Right atrium auricular region (tissue), 2 donors: Measurements from ENCODE around the gene H19. TPM values are rescaled to one million over a fixed set of nuclear protein-coding genes. Genes with fewer than 3 reads are reported as not detected.

Experiments used
- DNase-seq: peaks from one replicate; pipeline ENCODE4 v3.0.0-alpha.2; 2019; ENCODE audit warnings: low spot score
- H3K27ac ChIP-seq, 2 donors: fragments of 200-600 bp; sonication (generic); 1 replicate in 1 of 2; 2 replicates in 1 of 2; pipeline ENCODE4 v1.5.1; 2016 to 2019
- H3K27me3 ChIP-seq, 2 donors: fragments of 200-600 bp; sonication (generic); one replicate each; pipeline versions ENCODE4 v1.5.1 to v1.6.0; 2017 to 2019
- H3K36me3 ChIP-seq: fragments of 200-600 bp; sonication (generic); one replicate; pipeline ENCODE4 v1.5.1; 2016
- H3K4me1 ChIP-seq, 2 donors: fragments of 200-600 bp; sonication (generic); one replicate each; pipeline versions ENCODE4 v1.5.1 to v1.6.0; 2017 to 2019
- H3K4me3 ChIP-seq, 2 donors: fragments of 200-600 bp; sonication (generic); 1 replicate in 1 of 2; 2 replicates in 1 of 2; pipeline ENCODE4 v1.5.1; 2017 to 2019; ENCODE audit warnings: mild to moderate bottlenecking in 1 of 2, moderate library complexity in 1 of 2
- H3K9me3 ChIP-seq, 2 donors: fragments of 200-600 bp; sonication (generic); one replicate each; pipeline ENCODE4 v1.5.1; 2019
- CTCF ChIP-seq, 2 donors: fragments of 200-600 bp; sonication (generic); IDR thresholded peaks; one replicate each; pipeline ENCODE4 v1.5.1; 2019; ENCODE audit warnings: antibody characterized with exemption in 2 of 2
- total RNA-seq, 2 donors: library from RNA; depleted of rRNA; stranded (reverse); fragments of >200 nt; gene quantifications; one replicate each; pipeline ENCODE4 v1.1.0, GENCODE V29; 2016

H19 gene
- total RNA-seq = 100 to 1,000 TPM; 449 to 551 TPM

- H3K36me3 ChIP-seq = no peaks in the 10 kb centered on the region
- H3K4me3 ChIP-seq = no peak within 1 kb of the TSS
- no peaks in the 10 kb centered on the region for H3K4me1 ChIP-seq
- no peak within 1 kb of the TSS for H3K27ac ChIP-seq
- no peaks in the 10 kb centered on the region for H3K9me3 ChIP-seq
- DNase-seq = no peak
- H3K27me3 ChIP-seq = no peaks in the 10 kb centered on the region
- TF ChIP-seq CTCF (IDR thresholded peaks at IDR 0.05) = no peak
Measured at GRCh38 chr11:1997755-1998154, at the start of gene H19. H19 (minus strand) TSS chr11:1997842.

- Histone ChIP-seq H3K27ac (no peak overlapping the region), H3K36me3 (no peaks in the 10 kb centered on the region), H3K9me3 (no peaks in the 10 kb centered on the region), H3K4me3 (no peak overlapping the region), H3K27me3 (no peaks in the 10 kb centered on the region), H3K4me1 (no peaks in the 10 kb centered on the region)
- DNase-seq = no peak
- no peak for TF ChIP-seq CTCF (IDR thresholded peaks at IDR 0.05)
Measured at GRCh38 chr11:2041963-2042362, 44.3 kb upstream of the H19 start.

GRCh38 chr11:2041153-2041552, 43.5 kb upstream of the H19 start:
- no peaks in the 10 kb centered on the region for H3K36me3 ChIP-seq
- H3K27me3 ChIP-seq = no peaks in the 10 kb centered on the region
- H3K27ac ChIP-seq = no peak overlapping the region
- no peak for TF ChIP-seq CTCF (IDR thresholded peaks at IDR 0.05)
- DNase-seq = no peak
- no peaks in the 10 kb centered on the region for H3K9me3 ChIP-seq
- no peaks in the 10 kb centered on the region for H3K4me1 ChIP-seq
- no peak overlapping the region for H3K4me3 ChIP-seq

- DNase-seq = no peak
- Histone ChIP-seq H3K4me1 (no peaks in the 10 kb centered on the region), H3K4me3 (no peak overlapping the region), H3K36me3 (no peaks in the 10 kb centered on the region), H3K27me3 (no peaks in the 10 kb centered on the region), H3K9me3 (no peaks in the 10 kb centered on the region), H3K27ac (no peak overlapping the region)
- no peak for TF ChIP-seq CTCF (IDR thresholded peaks at IDR 0.05)
Measured at GRCh38 chr11:2039198-2039759, 41.6 kb upstream of the H19 start.

- Histone ChIP-seq H3K4me1 (no peaks in the 10 kb centered on the region), H3K4me3 (no peak overlapping the region), H3K9me3 (no peaks in the 10 kb centered on the region), H3K27me3 (no peaks in the 10 kb centered on the region), H3K27ac (no peak overlapping the region), H3K36me3 (no peaks in the 10 kb centered on the region)
- no peak for DNase-seq
- no peak for TF ChIP-seq CTCF (IDR thresholded peaks at IDR 0.05)
Measured at GRCh38 chr11:2036863-2037486, 39.3 kb upstream of the H19 start.

- Histone ChIP-seq H3K4me1 (no peaks in the 10 kb centered on the region), H3K9me3 (no peaks in the 10 kb centered on the region), H3K27me3 (no peaks in the 10 kb centered on the region), H3K36me3 (no peaks in the 10 kb centered on the region), H3K4me3 (no peak overlapping the region), H3K27ac (no peak overlapping the region)
- DNase-seq = no peak
- TF ChIP-seq CTCF (IDR thresholded peaks at IDR 0.05) = no peak
Measured at GRCh38 chr11:2035382-2035781, 37.7 kb upstream of the H19 start.
